UCSD-AML1 (cell line): ENCODE measurements around the gene TNFSF15.
A peak's percentile ranks its signal among the peaks of the same experiment; 100 is the strongest.

Experiments
- DNase-seq: peaks from one replicate; lab custom pipeline; 2025; ENCODE audit not compliant: unreplicated experiment; lab: John Stamatoyannopoulos, UW

The TNFSF15 gene

GRCh38 chr9:114805670-114806525, at the start of gene TNFSF15:
TSS of gene TNFSF15 (minus strand) at chr9:114806039. CDS start at chr9:114806012, 27 bp downstream.
- no peak for DNase-seq

GRCh38 chr9:114855488-114855887, 49.6 kb upstream of the TNFSF15 start:
- no peak for DNase-seq

- no peak for DNase-seq
Observed at GRCh38 chr9:114854736-114855355, 49.0 kb upstream of the TNFSF15 start.

- no peak for DNase-seq
Observed at GRCh38 chr9:114853071-114853855, 47.4 kb upstream of the TNFSF15 start.

GRCh38 chr9:114852050-114852594, 46.3 kb upstream of the TNFSF15 start:
- DNase-seq = no peak

- DNase-seq = peak; percentile 35
Observed at GRCh38 chr9:114851306-114851705, 45.5 kb upstream of the TNFSF15 start.

GRCh38 chr9:114850871-114851270, 45.0 kb upstream of the TNFSF15 start:
- DNase-seq = no peak

- DNase-seq = no peak
Observed at GRCh38 chr9:114849450-114849849, 43.6 kb upstream of the TNFSF15 start.

GRCh38 chr9:114847492-114848417, 41.9 kb upstream of the TNFSF15 start:
- no peak for DNase-seq

GRCh38 chr9:114845373-114845772, 39.5 kb upstream of the TNFSF15 start:
- DNase-seq = no peak

- no peak for DNase-seq
Observed at GRCh38 chr9:114844766-114845165, 38.9 kb upstream of the TNFSF15 start.

- no peak for DNase-seq
Observed at GRCh38 chr9:114837923-114838322, 32.1 kb upstream of the TNFSF15 start.

- no peak for DNase-seq
Observed at GRCh38 chr9:114836769-114837168, 30.9 kb upstream of the TNFSF15 start.

GRCh38 chr9:114834386-114834785, 28.5 kb upstream of the TNFSF15 start:
- DNase-seq = no peak

GRCh38 chr9:114830546-114830945, 24.7 kb upstream of the TNFSF15 start:
- no peak for DNase-seq

- DNase-seq = no peak
Observed at GRCh38 chr9:114829574-114830440, 24.0 kb upstream of the TNFSF15 start.

GRCh38 chr9:114828303-114828650, 22.4 kb upstream of the TNFSF15 start:
- DNase-seq = no peak

GRCh38 chr9:114827641-114828302, 21.9 kb upstream of the TNFSF15 start:
- no peak for DNase-seq

GRCh38 chr9:114826431-114826830, 20.6 kb upstream of the TNFSF15 start:
- no peak for DNase-seq
